HEK293T (cell line): ENCODE data around the gene COL27A1.

Source experiments
- CTCF ChIA-PET: fragments of 350-600 bp; formaldehyde crosslinking; extraction: SDS; loops from one replicate; lab custom pipeline; 2021; ENCODE audit warnings: antibody characterized with exemption, inconsistent platforms; lab: Yijun Ruan, JAX
- POLR2A ChIA-PET: fragments of 350-600 bp; formaldehyde crosslinking; extraction: SDS; loops from one replicate; lab custom pipeline; 2020; ENCODE audit warnings: antibody characterized with exemption, inconsistent platforms; lab: Yijun Ruan, JAX
- DNase-seq: peaks from one replicate; pipeline ENCODE4 v3.0.0; 2012; ENCODE audit warnings: mixed read lengths; ENCODE audit errors: extremely low spot score
- ARNT ChIP-seq: fragments of 450-650 bp; IDR thresholded peaks from 2 replicates; pipeline ENCODE4 v1.6.1; 2017; ENCODE audit warnings: mild to moderate bottlenecking
- BHLHE40 ChIP-seq: fragments of 450-650 bp; IDR thresholded peaks from 2 replicates; pipeline ENCODE4 v1.6.1; 2016; ENCODE audit warnings: mild to moderate bottlenecking, moderate library complexity, borderline replicate concordance
- CTBP1 ChIP-seq: fragments of 450-650 bp; IDR thresholded peaks from 2 replicates; pipeline ENCODE4 v1.6.1; 2016; ENCODE audit warnings: borderline replicate concordance
- ELF4 ChIP-seq: fragments of 450-650 bp; IDR thresholded peaks from 2 replicates; pipeline ENCODE4 v1.6.1; 2017; ENCODE audit warnings: antibody characterized with exemption
- FOXA1 ChIP-seq: fragments of 450-650 bp; IDR thresholded peaks from 2 replicates; pipeline ENCODE4 v1.6.1; 2016; ENCODE audit warnings: mild to moderate bottlenecking
- FOXK2 ChIP-seq: fragments of 450-650 bp; IDR thresholded peaks from 2 replicates; pipeline ENCODE4 v1.6.1; 2016; ENCODE audit warnings: mild to moderate bottlenecking
- FOXM1 ChIP-seq: fragments of 450-650 bp; IDR thresholded peaks from 2 replicates; pipeline ENCODE4 v1.6.1; 2017; ENCODE audit warnings: mild to moderate bottlenecking, borderline replicate concordance
- HDGF ChIP-seq: fragments of 450-650 bp; IDR thresholded peaks from 2 replicates; pipeline ENCODE4 v1.6.1; 2017; ENCODE audit warnings: antibody characterized with exemption, borderline replicate concordance
- L3MBTL2 ChIP-seq: fragments of 450-650 bp; conservative IDR thresholded peaks from 2 replicates; pipeline ENCODE4 v1.6.1; 2016; ENCODE audit warnings: mild to moderate bottlenecking
- LEF1 ChIP-seq: fragments of 450-650 bp; IDR thresholded peaks from 2 replicates; pipeline ENCODE4 v1.6.1; 2017; ENCODE audit warnings: mild to moderate bottlenecking, borderline replicate concordance
- NFRKB ChIP-seq: fragments of 450-650 bp; IDR thresholded peaks from 2 replicates; pipeline ENCODE4 v1.6.1; 2016; ENCODE audit warnings: mild to moderate bottlenecking, moderate library complexity
- SP1 ChIP-seq: fragments of 450-650 bp; IDR thresholded peaks from 2 replicates; pipeline ENCODE4 v1.6.1; 2017
- SUZ12 ChIP-seq: fragments of 450-650 bp; IDR thresholded peaks from 2 replicates; pipeline ENCODE4 v1.6.1; 2016; ENCODE audit warnings: mild to moderate bottlenecking
- TARDBP ChIP-seq: fragments of 450-650 bp; IDR thresholded peaks from 2 replicates; pipeline ENCODE4 v1.6.1; 2016
- ZNF384 ChIP-seq: fragments of 450-650 bp; IDR thresholded peaks from 2 replicates; pipeline ENCODE4 v1.6.1; 2016
- TF ChIP-seq, protein P1 (sequence below): fragments of 450-650 bp; IDR thresholded peaks from 2 replicates; pipeline ENCODE4 v1.6.1; 2016

The COL27A1 gene

DNA sequence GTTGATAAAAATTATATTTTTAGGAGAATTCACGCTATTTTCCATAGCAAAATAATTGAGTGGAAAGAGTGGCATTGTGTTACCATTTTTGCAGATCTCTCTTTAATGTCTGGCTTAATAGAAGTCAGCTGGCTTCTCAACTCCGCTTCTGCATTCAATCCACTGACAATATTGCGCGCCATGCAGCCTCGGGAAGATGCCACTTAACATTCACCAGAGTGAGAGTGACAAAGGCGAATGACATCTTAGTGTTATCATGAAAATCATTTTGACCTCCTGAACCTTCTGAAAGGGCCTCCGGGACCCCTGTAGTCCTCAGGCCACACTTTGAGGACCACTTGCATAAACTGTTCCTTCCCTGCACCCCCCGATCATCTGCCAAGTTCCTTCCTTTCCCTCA is 87.5 kb downstream of the COL27A1 start:
- DNase-seq: no peak
- TF ChIP-seq ELF4: no peak
- POLR2A ChIA-PET: no interaction called here
- CTCF ChIA-PET: no interaction called here

DNA sequence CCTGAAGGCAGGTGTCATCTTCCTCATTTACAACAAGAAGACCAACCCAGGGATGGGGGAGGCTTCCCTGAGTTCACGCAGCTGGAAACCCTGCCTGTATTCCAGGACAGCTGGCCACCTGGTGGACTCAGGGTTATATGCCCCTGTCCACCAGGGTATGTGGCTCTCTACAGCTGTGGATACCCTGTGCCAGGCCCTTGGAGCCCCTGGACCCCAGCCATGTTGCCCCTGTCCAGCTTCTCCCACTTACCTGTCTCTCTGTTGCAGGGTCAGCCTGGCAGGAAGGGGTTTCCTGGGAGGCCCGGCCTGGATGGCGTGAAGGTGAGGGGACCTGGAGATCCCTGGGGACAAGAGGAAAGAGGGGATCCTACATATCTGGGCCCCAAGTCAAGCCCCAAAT is 87.9 kb downstream of the COL27A1 start:
- ChIA-PET POLR2A (no interaction called here), CTCF (no interaction called here)
- TF ChIP-seq FOXM1: no peak
- no peak for DNase-seq

DNA sequence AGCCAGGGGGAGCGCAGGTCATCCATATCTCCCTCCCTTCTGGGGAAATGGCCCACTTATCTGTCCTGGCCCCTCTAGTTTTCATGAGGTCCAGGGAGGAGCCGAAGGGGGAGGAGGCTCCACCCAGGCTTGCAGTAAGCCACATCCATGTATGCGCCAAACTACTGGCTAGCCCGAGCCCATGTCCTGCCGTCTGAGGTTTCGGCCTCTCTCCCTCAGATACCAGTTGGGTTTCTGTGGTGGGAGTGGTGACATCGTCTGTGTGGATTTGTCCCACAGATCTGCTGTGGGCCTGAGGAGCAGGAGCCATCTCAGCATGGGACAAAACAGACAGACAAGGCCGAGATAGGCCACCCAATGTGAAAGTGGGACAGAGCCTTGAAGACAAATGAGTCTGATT is 89.2 kb downstream of the COL27A1 start:
- TF ChIP-seq L3MBTL2 (no peak), LEF1 (no peak), NFRKB (no peak), TARDBP (no peak), SUZ12 (no peak), CTBP1 (no peak)
- ChIA-PET CTCF (no interaction called here), POLR2A (no interaction called here)
- no peak for DNase-seq

DNA sequence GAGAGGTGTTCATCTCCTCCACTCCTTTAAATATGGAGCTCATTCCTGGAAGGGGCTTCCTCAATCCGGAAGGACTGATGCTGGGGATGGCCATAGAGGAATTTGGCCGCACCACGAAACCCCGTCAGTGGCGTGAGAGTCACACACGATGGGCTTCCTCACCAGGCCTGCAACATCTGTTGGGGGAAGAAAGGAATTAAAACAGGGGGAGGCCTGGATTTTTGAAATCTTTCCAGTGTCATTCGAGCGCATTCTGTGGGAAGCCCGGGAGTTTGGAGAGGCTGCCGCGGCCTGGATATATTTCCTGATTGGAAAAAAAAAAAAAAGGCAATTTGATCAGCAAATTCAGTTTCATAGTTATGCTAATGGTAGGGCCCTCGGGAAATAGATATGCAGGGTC is 91.2 kb downstream of the COL27A1 start:
- TF ChIP-seq NFRKB: no peak
- no peak for TF ChIP-seq ARNT
- TF ChIP-seq HDGF: no peak
- no peak for TF ChIP-seq FOXK2
- no peak for TF ChIP-seq L3MBTL2
- no peak for DNase-seq
- CTCF ChIA-PET: no interaction called here
- POLR2A ChIA-PET: no interaction called here

DNA sequence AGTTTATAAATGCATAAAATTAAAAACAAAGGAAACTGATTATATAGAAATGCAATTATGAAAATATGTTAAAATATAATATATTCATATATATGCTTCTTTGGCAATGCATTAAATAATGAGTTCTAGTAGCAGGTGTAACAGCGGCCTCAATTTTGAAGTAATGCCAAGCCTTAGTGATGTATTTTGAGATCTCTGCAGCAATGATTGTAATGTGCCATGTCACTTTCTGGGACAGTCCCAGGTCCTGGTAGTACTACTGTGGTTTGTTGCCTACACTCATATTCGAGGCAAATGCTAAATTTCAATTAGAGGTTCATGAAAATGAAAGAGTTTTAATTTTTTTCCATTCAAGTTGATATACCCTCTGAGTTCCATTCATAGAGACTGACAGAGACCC is 91.7 kb downstream of the COL27A1 start:
- TF ChIP-seq FOXA1: no peak
- no peak for TF ChIP-seq ZNF384
- TF ChIP-seq HDGF: no peak
- ChIA-PET POLR2A (no interaction called here), CTCF (no interaction called here)
- no peak for DNase-seq

DNA sequence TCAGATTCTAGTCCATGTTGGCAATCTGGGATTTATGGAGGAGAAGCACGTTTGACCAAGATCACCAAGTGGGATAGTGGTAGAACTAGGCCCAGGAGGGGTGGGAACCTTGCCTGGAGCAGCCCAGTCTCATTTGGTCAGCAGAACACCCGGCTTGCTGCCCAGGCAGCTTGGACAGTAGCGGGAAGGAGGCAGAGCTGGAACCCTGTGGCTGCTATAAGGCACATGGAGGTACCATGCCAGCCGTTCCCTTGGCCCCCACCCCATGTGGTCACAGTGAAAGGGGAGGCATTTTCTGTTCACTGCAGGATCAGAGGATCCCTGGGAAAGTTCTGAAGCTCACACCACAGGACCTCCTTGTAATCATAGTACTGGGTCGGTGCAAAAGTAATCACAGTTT is 92.2 kb downstream of the COL27A1 start:
- TF ChIP-seq SUZ12 (no peak), NFRKB (no peak), TARDBP (no peak), ZNF384 (no peak), HDGF (no peak), L3MBTL2 (no peak), ELF4 (no peak), LEF1 (no peak), FOXK2 (no peak), FOXM1 (no peak), SP1 (no peak), BHLHE40 (no peak), CTBP1 (no peak), FOXA1 (no peak)
- TF ChIP-seq, protein P1, sequence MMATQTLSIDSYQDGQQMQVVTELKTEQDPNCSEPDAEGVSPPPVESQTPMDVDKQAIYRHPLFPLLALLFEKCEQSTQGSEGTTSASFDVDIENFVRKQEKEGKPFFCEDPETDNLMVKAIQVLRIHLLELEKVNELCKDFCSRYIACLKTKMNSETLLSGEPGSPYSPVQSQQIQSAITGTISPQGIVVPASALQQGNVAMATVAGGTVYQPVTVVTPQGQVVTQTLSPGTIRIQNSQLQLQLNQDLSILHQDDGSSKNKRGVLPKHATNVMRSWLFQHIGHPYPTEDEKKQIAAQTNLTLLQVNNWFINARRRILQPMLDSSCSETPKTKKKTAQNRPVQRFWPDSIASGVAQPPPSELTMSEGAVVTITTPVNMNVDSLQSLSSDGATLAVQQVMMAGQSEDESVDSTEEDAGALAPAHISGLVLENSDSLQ: no peak
- no peak for DNase-seq
- ChIA-PET CTCF (no interaction called here), POLR2A (no interaction called here)

DNA sequence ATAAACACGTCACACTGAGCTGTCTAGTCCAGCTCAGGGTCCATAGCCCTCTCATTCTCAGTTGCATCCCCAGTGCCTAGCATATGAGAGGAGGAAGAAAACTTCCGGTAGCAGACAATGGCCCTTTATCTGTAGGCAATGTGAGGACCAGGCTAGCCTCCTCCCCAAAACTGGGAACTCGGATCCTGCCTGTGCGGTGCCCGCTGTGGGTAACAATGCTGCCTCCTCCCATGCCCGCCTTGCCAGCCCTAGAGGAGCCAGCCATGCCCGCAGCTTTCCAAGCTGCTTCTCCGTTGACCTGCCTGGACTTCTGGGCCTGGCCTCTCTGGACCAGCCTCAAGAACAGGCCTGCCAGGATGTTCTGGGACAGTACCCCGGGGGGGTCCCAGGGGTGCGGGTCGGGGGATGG is 93.0 kb downstream of the COL27A1 start:
- DNase-seq: no peak
- ChIA-PET POLR2A (no interaction called here), CTCF (no interaction called here)
- no peak for TF ChIP-seq CTBP1
- no peak for TF ChIP-seq SP1
- no peak for TF ChIP-seq FOXM1
- no peak for TF ChIP-seq BHLHE40
- no peak for TF ChIP-seq ZNF384
- TF ChIP-seq HDGF: no peak
- no peak for TF ChIP-seq TARDBP
- no peak for TF ChIP-seq LEF1
- no peak for TF ChIP-seq ELF4
- TF ChIP-seq FOXA1: no peak
- TF ChIP-seq NFRKB: no peak
- TF ChIP-seq SUZ12: no peak
- no peak for TF ChIP-seq L3MBTL2
- TF ChIP-seq, protein P1: no peak
- TF ChIP-seq FOXK2: no peak
- no peak for TF ChIP-seq ARNT

DNA sequence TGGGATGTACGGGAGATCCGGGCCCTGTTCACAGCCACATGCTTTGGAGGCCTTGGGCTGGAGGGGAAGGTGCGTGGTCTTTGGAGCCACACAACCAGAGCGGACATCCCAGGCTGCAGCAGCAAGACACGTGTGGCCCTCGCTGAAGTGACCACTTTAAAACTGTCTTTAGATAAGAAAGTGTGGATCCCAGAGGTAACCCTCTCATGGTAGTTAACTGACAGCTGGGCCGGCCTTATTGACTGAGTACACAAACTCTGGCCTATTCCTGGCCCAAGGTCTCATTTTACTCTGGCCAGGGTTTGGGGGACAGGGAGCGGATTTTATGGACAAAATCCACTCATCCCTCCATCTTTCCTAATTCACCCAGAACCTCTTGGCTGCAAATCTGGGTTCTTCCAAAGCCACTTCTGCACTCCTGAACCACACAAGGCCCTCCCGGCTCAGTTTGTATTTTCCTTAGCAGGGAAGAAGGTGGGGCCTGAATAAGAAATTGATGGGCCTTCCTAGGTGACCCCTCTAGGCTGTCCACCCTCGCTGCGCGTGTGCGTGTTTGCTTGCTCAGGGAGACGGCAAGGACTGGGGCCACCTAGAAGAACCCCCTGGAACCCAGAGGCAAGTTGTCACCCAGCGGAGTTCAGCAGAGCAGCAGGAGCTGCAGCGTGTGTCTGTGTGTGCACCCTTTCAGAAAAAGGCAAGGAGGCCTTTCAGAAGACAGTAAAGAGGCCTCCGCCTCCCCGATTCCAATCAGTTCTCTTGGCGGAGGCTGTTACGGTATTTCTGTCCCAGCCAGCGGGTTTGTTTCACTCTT is 94.3 kb downstream of the COL27A1 start:
- DNase-seq: no peak
- POLR2A ChIA-PET: no interaction called here
- CTCF ChIA-PET: no interaction called here
- TF ChIP-seq FOXK2 (no peak), FOXM1 (no peak), ZNF384 (no peak)
